Duodenal mucosa (tissue), 2 donors: ENCODE results near the gene GGA1.

Source experiments
- H3K27ac ChIP-seq: one replicate; pipeline ENCODE4 v1.7.0; 2013; ENCODE audit warnings: low read depth, low read length
- H3K27me3 ChIP-seq, 2 donors: one replicate each; pipeline ENCODE4 v1.7.0; 2013; ENCODE audit warnings: low read length in 2 of 2, control low read depth in 1 of 2; ENCODE audit not compliant: insufficient read depth in 2 of 2, control insufficient read depth in 1 of 2
- H3K36me3 ChIP-seq, 2 donors: one replicate each; pipeline ENCODE4 v1.7.0; 2013; ENCODE audit warnings: low read length in 2 of 2, control low read depth in 1 of 2; ENCODE audit not compliant: insufficient read depth in 2 of 2, control insufficient read depth in 1 of 2
- H3K4me1 ChIP-seq, 2 donors: one replicate each; pipeline ENCODE4 v1.7.0; 2013; ENCODE audit warnings: low read length in 2 of 2, control low read depth in 1 of 2; ENCODE audit not compliant: insufficient read depth in 2 of 2, control insufficient read depth in 1 of 2
- H3K4me3 ChIP-seq, 2 donors: one replicate each; pipeline ENCODE4 v1.7.0; 2013; ENCODE audit warnings: low read length in 2 of 2, low read depth in 1 of 2
- H3K9ac ChIP-seq, 2 donors: one replicate each; pipeline ENCODE4 v1.7.0; 2013; ENCODE audit warnings: low read length in 2 of 2, low read depth in 1 of 2
- H3K9me3 ChIP-seq, 2 donors: one replicate each; pipeline ENCODE4 v1.7.0; 2013; ENCODE audit warnings: low read length in 2 of 2, control low read depth in 1 of 2; ENCODE audit not compliant: control insufficient read depth in 1 of 2

The GGA1 gene

GRCh38 chr22:37636186-37636948, 27.7 kb downstream of the GGA1 start:
- Histone ChIP-seq H3K27me3 (no peaks in the 10 kb centered on the region), H3K4me1 (peaks cover 78 to 91% of the 10 kb centered on the region in 2 donors), H3K9ac (peak overlapping the region; percentile 30 to 96), H3K4me3 (peak overlapping the region in 1 of 2 donors; percentile 1), H3K27ac (no peak overlapping the region), H3K9me3 (no peaks in the 10 kb centered on the region), H3K36me3 (peaks cover 0 to 16% of the 10 kb centered on the region in 2 donors)

GRCh38 chr22:37636949-37637273, 28.3 kb downstream of the GGA1 start:
- Histone ChIP-seq H3K36me3 (peaks cover 1 to 11% of the 10 kb centered on the region in 2 donors), H3K4me1 (peaks cover 76 to 91% of the 10 kb centered on the region in 2 donors), H3K9ac (peak overlapping the region in 1 of 2 donors; percentile 96), H3K27me3 (no peaks in the 10 kb centered on the region), H3K4me3 (peak overlapping the region in 1 of 2 donors; percentile 1), H3K27ac (no peak overlapping the region), H3K9me3 (no peaks in the 10 kb centered on the region)

GRCh38 chr22:37638391-37639069, 29.9 kb downstream of the GGA1 start:
- Histone ChIP-seq H3K36me3 (peaks cover 8 to 15% of the 10 kb centered on the region in 2 donors), H3K4me1 (peaks cover 76 to 90% of the 10 kb centered on the region in 2 donors), H3K27me3 (no peaks in the 10 kb centered on the region), H3K27ac (peak overlapping the region; percentile 77), H3K9ac (peak overlapping the region; percentile 96 to 97), H3K4me3 (peak overlapping the region; percentile 90 to 91), H3K9me3 (no peaks in the 10 kb centered on the region)

GRCh38 chr22:37639070-37639760, 30.6 kb downstream of the GGA1 start, which contains the start of gene SH3BP1:
SH3BP1 (plus strand) TSS chr22:37639669; CDS start chr22:37639788, 119 bp downstream.
- Histone ChIP-seq H3K36me3 (peaks cover 8 to 20% of the 10 kb centered on the region in 2 donors), H3K27me3 (no peaks in the 10 kb centered on the region), H3K4me1 (peaks cover 72 to 86% of the 10 kb centered on the region in 2 donors), H3K9me3 (no peaks in the 10 kb centered on the region), H3K27ac (peak within 1 kb of the TSS; percentile 77), H3K9ac (peak within 1 kb of the TSS; percentile 96 to 97), H3K4me3 (peak within 1 kb of the TSS; percentile 90 to 91)

GRCh38 chr22:37639771-37640590, 31.3 kb downstream of the GGA1 start:
- Histone ChIP-seq H3K36me3 (peaks cover 11 to 27% of the 10 kb centered on the region in 2 donors), H3K4me3 (peak overlapping the region; percentile 90 to 91)

GRCh38 chr22:37640591-37641560, 32.2 kb downstream of the GGA1 start:
- Histone ChIP-seq H3K4me1 (peaks cover 60 to 69% of the 10 kb centered on the region in 2 donors), H3K9ac (peak overlapping the region; percentile 96 to 97), H3K36me3 (peaks cover 11 to 35% of the 10 kb centered on the region in 2 donors), H3K4me3 (peak overlapping the region; percentile 90 to 91), H3K27ac (peak overlapping the region; percentile 77), H3K27me3 (no peaks in the 10 kb centered on the region), H3K9me3 (no peaks in the 10 kb centered on the region)

More at GRCh38 chr22:37639771-37640590, 31.3 kb downstream of the GGA1 start:
- H3K27me3 ChIP-seq, result no peaks in the 10 kb centered on the region
- H3K27ac ChIP-seq, result peak overlapping the region; percentile 77
- H3K9ac ChIP-seq, result peak overlapping the region; percentile 96 to 97
- H3K4me1 ChIP-seq, result peaks cover 64 to 78% of the 10 kb centered on the region in 2 donors
- H3K9me3 ChIP-seq, result no peaks in the 10 kb centered on the region

GRCh38 chr22:37641561-37641949, 32.9 kb downstream of the GGA1 start:
- peaks cover 54 to 65% of the 10 kb centered on the region in 2 donors for H3K4me1 ChIP-seq
- H3K36me3 ChIP-seq, result peaks cover 11 to 41% of the 10 kb centered on the region in 2 donors

GRCh38 chr22:37643225-37643847, 34.7 kb downstream of the GGA1 start:
- no peaks in the 10 kb centered on the region for H3K9me3 ChIP-seq
- peak overlapping the region in 1 of 2 donors; percentile 46 for H3K4me3 ChIP-seq
- peak overlapping the region; percentile 18 to 52 for H3K9ac ChIP-seq
- H3K36me3 ChIP-seq, result peaks cover 13 to 52% of the 10 kb centered on the region in 2 donors
- H3K27ac ChIP-seq, result no peak overlapping the region
- peaks cover 48 to 61% of the 10 kb centered on the region in 2 donors for H3K4me1 ChIP-seq
- H3K27me3 ChIP-seq, result no peaks in the 10 kb centered on the region

More at GRCh38 chr22:37641561-37641949, 32.9 kb downstream of the GGA1 start:
- H3K27me3 ChIP-seq, result no peaks in the 10 kb centered on the region
- H3K9ac ChIP-seq, result peak overlapping the region; percentile 52 to 96
- H3K9me3 ChIP-seq, result no peaks in the 10 kb centered on the region
- peak overlapping the region; percentile 77 for H3K27ac ChIP-seq
- peak overlapping the region; percentile 90 to 91 for H3K4me3 ChIP-seq
